Posterior cingulate gyrus (tissue), 11 donors: Measurements from ENCODE around the gene BIN1.

ENCODE experiments used
- DNase-seq, 10 donors: peaks; one replicate each; pipeline versions ENCODE4 v3.0.0 to v3.0.0-alpha.2; 2020 to 2021; ENCODE audit warnings: mixed read lengths in 3 of 10
- intact Hi-C: fragments of 100-400 bp; cut with DNase I; formaldehyde crosslinking; loops from one replicate; pipeline ENCODE4 v1.15.1; 2023

The BIN1 gene, protein sequence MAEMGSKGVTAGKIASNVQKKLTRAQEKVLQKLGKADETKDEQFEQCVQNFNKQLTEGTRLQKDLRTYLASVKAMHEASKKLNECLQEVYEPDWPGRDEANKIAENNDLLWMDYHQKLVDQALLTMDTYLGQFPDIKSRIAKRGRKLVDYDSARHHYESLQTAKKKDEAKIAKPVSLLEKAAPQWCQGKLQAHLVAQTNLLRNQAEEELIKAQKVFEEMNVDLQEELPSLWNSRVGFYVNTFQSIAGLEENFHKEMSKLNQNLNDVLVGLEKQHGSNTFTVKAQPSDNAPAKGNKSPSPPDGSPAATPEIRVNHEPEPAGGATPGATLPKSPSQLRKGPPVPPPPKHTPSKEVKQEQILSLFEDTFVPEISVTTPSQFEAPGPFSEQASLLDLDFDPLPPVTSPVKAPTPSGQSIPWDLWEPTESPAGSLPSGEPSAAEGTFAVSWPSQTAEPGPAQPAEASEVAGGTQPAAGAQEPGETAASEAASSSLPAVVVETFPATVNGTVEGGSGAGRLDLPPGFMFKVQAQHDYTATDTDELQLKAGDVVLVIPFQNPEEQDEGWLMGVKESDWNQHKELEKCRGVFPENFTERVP

DNA sequence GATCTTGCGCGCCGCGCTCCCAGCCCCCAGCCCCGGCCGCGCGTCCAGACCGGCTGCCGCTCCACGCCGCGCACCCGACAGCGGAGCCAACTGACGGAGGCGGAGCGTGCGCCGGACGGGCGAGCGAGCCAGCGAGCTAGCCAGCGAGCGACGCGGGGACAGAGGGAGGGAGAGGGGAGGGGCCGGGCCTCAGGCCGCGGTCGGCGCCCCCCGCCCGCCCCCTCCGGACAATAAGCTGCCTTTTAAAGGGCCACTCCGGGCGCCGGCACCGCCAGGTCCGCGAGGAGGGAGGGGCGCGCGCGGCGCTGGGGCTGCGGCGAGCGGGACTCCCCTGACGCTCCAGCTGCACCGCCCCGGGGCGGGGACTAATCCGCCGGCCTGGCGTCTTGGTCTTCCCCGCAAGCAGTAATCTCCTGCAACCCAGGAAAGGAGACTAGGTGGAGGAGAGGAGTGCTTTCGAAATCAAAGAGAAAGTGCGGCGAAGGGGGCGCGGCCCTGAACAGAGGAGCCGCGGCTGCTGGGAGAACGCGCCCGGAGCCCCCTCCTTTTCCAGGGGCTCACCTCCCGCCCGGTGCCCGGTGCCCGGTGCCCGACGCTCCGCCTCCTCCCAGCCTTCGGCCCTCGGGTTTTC, at the start of gene BIN1:
TSS of gene BIN1 (minus strand) at position 164 of the 631 bp plus-strand sequence. CDS start 211 bp downstream, outside the sequence.
- peak; percentile 85 to 99 (median 92) for DNase-seq
- intact Hi-C loops, result loop anchor here (5.0 to 10.0 kb wide), 2 partner anchors 35 to 52 kb away; no protein-coding TSS in a partner anchor

DNA sequence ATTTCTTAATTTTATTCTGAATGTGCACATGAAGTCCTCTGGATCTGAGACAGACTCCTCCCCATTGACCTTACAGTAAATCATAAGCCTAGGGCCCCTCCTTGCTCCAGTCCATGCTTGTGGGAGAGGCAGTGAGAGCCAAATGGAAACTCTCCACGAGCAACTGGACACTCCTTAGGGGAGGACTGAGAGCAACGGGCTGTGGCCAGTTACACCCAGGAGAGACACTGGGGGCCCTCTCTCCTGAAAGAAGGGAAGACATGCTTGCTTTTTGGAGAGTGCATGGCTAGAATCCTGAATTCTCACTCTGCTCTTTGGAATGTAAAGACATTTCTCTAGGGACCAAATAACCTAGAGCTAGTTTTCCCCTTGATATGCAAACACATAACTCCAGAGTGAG, 49.0 kb upstream of the BIN1 start:
- intact Hi-C loops, result no loop called here
- DNase-seq, result no peak

DNA sequence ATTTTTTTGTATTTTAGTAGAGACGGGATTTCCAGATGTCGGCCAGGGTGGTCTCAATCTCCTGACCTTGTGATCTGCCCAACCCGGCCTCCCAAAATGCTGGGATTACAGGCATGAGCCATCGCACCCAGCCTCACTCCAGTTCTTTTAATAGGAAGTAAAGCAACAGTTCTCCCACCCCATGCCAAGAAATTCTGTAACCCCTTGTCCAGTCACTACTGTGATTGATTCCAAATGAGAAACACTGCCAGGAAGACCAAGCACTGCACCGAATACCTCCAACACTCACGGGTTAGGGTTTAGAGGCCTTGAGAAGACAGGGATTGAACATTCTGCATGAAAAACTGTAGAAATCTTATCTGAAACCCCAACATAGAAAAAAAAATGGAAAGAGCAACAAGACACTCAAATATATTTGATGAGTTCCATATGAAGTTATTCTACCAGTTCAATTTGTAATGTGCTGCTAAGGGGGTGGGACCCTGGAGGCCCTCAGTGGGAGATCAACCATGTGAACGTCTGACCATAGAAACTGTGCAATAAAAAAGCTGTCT, 48.2 kb upstream of the BIN1 start:
- intact Hi-C loops, result no loop called here
- DNase-seq, result no peak

DNA sequence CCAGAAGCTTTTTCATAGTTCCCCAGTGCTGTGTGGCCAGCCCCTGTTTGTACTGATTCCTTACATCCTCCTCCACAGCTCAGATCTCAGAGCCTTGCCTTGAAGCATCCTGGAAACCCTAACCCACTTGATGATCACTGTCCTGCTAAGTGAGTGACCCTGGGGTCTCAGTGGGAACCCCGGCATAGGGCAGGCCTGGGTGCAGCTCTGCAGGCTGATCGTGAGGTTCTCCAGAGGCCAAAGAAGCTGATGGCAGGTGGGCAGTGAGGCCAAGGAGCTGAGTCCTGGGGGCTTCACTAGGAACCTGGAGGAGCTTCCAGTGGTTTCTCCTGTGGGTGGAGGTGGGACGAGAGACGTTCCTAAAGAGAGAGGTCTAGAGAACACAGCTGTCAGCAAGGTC, 47.4 kb upstream of the BIN1 start:
- intact Hi-C loops, result no loop called here
- no peak for DNase-seq

DNA sequence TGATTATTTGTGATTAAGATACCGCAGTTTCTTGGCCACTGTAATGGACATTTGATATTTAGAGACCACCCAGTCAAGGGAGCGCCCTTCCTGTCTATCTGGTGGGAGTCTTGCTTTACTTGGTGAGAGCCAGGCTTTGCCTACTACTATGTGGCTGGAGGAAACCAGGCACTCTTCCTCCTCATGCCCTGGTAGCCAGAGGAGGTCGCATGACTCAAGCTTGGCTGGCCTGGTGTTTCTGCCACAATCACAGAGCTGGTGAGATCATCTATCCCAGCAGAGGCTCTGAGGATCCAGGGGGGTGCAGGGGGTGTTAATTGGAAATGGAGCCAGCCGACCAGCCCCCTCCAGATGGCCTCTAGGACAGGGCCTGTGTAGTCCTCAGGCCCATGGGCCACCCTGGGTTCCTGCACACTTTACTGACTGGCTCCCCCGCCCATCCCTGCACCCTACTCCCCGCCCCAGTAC, 46.8 kb upstream of the BIN1 start:
- intact Hi-C loops, result no loop called here
- DNase-seq, result peak in 5 of 10 donors; percentile 52 to 95 (median 73)

DNA sequence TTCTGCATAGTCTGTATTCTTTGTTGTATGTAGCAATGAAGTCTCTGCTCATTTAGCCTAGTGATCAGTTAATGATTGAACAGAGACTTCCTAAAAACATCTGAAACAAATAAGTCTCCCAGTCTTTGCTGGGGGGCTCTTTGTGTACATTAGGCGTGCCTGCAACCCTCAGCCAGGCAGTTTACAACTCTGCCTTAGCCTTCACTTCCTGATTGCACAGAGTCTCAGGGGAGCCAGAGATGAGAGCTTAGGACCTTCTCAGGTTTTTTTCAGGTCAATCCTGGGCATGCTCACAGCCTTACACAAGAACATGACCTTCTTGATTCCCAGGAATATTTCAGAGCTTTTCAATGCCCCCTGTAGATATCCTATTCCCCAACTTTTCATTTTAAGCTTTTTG, 44.0 kb upstream of the BIN1 start:
- intact Hi-C loops, result no loop called here

DNA sequence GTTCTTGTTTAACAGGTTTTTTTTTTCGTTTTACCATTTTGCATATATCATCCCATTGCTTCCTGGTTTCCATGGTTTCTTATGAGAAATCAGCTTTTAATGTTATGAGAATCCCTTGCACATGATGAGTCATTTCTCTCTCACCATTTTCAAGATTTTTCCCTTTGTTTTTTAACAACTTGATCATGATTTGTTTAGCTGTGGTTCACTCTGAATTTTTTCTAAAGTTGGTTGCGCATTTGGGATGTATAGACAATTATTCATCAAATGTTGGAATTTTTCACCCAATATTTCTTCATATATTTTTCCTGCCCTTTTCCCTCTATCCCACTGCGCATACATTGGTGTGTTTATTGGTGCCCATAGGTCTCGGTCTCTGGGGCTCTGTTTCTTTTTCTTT, 42.4 kb upstream of the BIN1 start:
- intact Hi-C loops, result loop anchor here (5.0 kb wide), 1 partner anchor 102 kb away; no protein-coding TSS in a partner anchor

More for the DNA sequence above, 44.0 kb upstream of the BIN1 start:
- no peak for DNase-seq

DNA sequence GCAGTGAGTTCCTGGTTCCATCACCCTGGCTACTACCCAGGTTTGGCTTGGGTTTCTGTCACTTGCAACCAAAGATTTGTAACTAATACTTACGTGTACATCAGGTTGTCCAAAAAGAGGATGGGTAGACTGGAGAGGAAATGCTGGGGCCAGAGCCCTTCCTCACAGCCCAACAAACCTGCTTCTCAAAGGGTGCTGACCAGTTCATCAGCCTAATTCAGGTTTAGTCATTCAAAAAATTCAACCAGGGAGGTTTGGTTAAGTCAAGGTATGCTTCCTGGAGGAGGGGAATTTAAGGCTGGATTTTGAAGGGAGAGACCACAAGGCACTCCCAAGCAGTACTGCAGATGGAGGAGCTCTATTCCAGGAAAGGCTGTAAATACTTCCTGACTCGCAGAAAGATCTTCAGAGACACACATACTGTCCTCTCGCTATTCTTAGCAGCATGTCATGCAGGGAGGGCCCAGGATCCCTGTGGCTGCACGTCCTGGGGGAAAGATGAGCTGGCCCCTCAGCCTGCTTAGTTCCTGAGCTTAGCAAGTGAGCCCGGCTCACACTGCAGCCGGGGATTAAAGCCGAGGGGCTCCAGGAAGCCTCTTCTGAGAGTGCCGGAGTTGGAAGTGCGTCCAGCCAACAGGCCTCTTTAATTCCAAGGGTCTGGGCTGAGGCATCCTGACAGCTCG, 40.0 kb upstream of the BIN1 start:
- intact Hi-C loops, result loop anchor here (5.0 kb wide), 1 partner anchor 100 kb away; no protein-coding TSS in a partner anchor

More for the DNA sequence above, 42.4 kb upstream of the BIN1 start:
- DNase-seq, result no peak

DNA sequence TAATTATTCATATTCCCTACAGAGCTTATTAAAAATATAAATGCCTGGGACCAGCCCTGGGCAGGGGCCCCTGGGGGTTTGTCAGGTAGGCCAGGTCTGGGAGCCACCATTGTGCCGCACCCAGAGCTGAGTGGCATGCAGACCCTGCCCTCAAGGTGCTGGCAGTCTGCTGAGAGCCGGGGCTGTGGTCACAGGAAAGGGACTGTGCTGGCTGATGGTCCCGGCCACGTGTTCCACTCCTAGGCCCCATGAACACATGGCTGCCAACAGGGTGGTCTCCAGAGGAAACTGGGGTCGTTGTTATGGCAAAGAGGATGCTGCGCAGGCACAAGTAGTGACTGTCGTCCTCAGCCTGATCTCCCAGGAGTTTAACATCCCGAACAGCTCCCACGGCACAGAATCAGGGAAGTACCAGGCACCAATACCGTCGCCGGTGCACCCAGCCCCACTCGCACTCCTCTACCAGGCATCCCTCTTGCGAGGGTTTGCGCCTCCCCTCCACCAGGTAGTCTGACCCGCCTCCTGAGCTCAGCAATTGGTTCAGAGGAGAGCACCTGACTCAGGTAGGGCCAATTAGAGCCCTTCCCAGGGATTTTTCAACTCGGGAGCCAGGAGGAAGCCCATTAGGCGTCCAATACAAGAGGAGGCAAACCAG, 39.2 kb upstream of the BIN1 start:
- DNase-seq, result no peak
- intact Hi-C loops, result loop anchor here (5.0 kb wide), 1 partner anchor 99 kb away; no protein-coding TSS in a partner anchor

More for the DNA sequence above, 40.0 kb upstream of the BIN1 start:
- DNase-seq, result peak in 2 of 10 donors; percentile 72 to 79

DNA sequence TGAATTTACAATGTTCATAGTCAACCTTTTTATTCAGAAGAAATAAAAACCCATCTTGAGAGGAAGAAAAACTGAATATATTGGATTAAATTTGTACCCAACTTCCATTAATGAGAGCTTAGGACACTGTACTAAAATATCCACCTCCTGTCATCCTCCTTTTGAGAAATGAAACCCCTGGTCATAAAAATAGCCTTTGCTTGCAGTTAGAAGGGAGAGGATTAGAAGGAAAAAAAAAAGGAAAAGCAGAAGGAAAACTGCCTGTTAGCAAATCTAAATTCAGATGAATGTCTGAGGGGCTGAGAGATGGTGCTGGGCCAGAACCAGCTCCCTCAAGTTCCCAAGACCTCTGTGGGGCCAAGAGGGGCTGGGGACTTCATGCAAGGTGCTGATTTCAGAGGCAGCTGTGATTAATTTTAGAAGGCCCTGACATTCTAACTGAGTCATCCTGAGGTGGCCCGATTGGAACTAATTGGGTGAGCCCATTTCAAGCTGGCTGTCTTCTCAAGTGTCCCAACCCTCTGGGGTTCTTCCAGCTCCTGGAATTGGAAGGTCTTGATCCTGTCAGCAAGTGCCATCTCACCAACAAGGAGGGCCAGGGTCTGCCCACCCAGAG, 38.4 kb upstream of the BIN1 start:
- no peak for DNase-seq
- intact Hi-C loops, result loop anchor here (5.0 kb wide), 1 partner anchor 98 kb away; no protein-coding TSS in a partner anchor

DNA sequence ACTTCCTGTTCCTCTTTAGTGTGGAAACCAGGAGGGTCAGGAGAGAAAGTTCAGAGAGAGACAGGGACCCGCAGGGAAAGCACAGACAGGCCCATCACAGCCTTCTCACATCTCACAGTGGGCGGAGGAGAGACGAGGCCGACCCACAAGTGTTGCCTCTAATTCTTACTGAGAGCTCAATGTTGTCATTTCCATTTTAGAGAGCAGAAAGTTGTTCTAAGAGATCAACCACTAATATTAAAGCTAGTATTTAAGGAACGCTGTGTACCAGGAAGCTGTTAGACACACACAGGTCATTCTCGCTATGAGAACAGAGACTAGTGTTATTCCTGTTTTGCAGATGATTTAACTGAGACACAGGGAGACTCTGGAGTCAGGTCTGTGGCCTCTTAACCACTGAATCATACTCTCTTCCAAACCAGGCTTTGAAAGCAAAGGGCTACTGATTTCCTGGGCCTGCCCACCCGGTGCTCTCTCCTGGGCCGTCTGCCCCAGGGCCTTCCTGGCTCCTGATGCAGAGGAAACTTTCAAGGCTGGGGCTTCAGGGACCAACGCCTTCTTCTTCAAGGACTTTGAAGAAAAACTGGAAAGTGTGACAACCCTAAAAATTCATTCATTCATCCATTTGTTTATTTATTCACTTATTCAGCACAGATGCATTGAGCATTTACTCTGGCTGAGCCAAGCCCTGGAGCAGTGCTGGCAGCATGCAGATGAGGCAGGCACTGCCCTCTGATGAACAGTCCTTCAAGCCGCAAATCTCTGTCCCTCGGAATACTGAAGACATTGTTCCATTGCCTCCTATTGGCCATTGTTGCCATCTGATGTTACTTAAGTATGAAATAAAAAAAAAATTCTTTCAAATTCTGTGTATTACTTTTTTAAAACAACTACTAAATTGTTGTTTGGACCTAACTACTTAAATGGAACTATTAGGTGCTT, 37.2 kb upstream of the BIN1 start:
- intact Hi-C loops, result no loop called here
- DNase-seq, result peak in 7 of 10 donors; percentile 47 to 96 (median 62)

DNA sequence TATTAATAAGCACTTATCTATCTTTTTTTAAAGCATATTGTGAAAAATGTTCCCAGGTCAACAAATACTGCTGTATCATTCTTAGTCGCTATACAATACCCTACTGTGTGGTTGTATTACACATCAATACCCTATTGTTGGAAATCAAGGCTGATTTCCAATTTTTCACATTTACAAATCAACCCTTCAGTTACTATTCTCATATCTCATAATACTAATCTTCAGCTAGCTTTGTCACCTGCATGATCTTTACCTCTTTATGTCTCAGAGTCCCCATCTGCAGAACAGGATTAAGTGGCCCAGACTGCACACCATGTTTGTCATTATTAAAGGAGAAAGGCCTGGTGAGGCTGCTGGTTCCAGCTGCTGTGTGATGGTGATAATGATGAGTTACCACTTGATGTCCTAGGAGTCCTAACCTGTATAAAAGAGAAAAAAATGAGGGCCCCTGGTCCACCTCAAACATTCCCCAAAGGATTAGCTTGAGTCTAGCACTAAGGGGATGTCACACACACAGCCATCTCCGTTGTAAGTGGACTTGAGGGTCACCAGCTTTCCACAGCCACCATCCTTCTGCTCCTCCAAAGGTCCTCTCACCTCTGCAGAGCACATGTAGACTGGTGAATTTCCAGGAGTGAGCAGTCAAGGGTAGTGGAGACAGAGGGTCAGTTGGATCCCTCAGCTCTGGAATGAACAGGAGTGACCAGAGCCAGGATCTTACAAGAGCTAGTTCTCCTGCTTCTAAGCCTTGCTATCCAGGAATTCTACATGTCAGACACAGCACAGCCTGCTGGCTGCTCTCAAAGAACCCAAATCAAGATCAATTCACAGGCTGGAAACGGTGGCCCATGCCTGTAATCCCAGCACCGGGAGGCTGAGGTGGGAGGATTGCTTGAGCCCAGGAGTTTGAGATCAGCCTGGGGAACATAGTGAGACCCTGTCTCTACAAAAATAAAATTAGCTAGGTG, 36.0 kb upstream of the BIN1 start:
- intact Hi-C loops, result no loop called here
- DNase-seq, result no peak

DNA sequence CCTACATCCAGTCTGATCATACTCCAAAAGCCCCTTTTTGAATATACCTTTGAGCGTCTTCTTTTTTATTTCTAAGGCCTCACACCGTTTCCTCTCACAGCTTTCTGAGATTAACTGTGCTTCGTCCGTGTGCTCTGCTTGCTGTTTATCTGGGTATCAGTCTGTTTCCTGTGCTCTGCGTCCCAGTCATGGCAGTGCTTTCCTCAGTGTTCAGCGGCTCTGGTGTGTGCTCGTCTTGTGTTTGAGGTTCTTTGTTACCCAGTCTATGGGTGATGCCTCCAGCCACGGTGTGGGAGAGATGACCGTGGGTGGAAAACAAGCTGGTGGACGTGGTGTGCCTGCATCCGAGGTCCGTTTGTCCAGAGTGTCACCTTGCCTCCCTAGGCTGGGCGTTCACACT, 33.6 kb upstream of the BIN1 start:
- intact Hi-C loops, result no loop called here
- peak in 1 of 10 donors; percentile 28 for DNase-seq

DNA sequence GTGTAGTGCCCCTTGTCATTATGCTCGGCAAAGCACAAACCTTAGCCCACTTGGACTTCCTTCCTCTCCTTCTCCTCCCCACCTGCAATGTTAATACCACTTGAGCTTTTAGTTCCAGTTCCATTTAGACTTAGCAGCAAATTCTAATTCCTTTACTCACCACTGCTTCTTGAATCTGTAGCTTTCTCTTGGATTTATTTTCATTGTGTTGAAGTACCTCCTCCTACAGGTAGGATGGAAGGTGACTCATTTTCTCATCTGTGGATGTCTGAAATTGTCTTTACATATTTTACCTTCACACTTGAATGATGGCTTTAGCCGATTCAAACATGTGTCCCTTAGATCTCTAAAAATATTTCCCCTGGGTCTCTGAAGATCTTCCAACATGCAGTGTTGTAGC, 32.8 kb upstream of the BIN1 start:
- intact Hi-C loops, result no loop called here
- DNase-seq, result no peak

DNA sequence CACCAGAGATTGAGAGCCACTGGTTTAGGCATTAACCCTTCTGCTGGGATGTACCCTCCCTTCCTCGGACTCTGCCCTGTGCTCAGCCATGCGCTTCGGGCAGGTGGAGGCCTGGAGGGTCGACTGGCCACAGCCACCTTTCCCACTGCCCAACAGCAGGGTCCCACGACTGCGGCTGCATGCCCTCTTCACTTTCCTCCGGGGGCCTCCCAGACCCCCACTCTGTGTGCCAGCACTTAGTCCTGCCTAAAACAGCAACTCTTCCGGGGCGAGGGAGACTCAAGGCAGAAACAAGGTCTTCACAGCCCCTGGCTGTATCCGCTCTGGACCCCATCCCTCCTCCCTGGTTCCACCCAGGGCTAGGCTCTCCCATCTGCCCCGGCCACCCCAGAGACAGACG, 31.3 kb upstream of the BIN1 start:
- no peak for DNase-seq
- intact Hi-C loops, result no loop called here

DNA sequence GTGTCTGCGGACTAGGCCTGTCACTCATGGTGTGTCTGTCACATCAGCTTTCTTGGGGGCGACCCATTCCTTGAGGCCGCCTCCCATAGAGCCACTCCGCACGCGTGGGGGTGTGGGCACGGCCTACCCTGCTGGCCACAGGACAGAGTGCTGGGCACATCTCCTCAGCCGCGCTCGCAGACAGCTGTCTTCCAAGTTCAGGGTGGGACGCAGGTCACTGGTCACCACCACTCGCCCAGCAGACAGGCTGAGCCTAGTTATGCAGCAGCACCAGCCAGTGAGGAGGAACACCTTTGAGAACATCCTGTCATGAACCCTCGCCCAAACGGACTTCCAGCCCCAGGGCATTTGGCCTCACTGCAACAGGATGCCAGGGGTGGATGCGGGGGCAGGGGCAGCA, 30.8 kb upstream of the BIN1 start:
- intact Hi-C loops, result no loop called here
- peak in 2 of 10 donors; percentile 54 to 85 for DNase-seq

DNA sequence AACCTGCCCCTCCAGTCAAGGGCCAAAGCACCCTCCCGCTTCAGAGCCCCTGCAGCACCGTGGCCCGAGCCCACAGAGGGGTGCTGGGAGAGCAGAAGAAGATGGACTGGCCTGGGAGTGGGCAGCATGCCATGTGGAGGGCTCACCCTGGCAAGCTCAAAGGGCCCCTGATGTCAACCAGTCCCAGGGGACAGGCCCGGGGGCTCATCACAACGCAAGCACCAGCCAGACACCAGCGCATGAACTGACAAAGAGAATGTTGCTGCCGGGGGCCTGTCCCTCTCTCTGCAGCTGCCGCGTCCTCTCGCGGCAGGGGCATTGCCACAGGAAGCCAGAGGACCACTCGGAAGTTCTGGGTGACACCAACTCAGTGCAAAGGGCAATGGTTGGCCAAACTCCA, 30.3 kb upstream of the BIN1 start:
- intact Hi-C loops, result no loop called here

More for the DNA sequence above, 30.3 kb upstream of the BIN1 start:
- peak in 3 of 10 donors; percentile 26 to 84 (median 55) for DNase-seq
